Measurements from ENCODE around the gene CDK14.

DNA sequence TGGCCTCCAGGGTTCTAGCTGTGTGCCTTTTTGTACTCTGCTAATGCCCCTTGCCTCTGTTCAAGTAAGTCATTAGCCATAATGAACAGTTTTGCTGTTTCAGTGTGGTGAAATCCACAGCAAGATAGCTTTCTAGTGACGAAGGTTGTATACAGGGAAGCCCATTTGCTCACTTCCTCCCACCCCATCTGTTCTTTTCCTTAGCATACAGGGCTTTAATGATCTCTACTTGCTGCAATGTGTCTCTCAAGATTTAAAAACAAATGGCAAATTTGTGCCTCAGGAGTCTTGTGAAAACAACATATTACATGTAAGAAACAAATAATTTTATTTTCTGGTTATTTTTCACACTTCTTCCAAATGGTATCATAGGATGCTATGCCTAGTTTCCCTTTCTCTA, 243.2 kb downstream of the CDK14 start:
- TF ChIP-seq POLR2A (IDR thresholded peaks at IDR 0.05): no peak
- TF ChIP-seq, protein P1, sequence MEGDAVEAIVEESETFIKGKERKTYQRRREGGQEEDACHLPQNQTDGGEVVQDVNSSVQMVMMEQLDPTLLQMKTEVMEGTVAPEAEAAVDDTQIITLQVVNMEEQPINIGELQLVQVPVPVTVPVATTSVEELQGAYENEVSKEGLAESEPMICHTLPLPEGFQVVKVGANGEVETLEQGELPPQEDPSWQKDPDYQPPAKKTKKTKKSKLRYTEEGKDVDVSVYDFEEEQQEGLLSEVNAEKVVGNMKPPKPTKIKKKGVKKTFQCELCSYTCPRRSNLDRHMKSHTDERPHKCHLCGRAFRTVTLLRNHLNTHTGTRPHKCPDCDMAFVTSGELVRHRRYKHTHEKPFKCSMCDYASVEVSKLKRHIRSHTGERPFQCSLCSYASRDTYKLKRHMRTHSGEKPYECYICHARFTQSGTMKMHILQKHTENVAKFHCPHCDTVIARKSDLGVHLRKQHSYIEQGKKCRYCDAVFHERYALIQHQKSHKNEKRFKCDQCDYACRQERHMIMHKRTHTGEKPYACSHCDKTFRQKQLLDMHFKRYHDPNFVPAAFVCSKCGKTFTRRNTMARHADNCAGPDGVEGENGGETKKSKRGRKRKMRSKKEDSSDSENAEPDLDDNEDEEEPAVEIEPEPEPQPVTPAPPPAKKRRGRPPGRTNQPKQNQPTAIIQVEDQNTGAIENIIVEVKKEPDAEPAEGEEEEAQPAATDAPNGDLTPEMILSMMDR (IDR thresholded peaks at IDR 0.05): no peak
- TF ChIP-seq POLR2AphosphoS5 (IDR thresholded peaks at IDR 0.05): no peak
- TF ChIP-seq EP300 (IDR thresholded peaks at IDR 0.05): no peak

All from stomach (tissue), 4 donors.